K562 (cell line): Measurements from ENCODE around the gene ZFYVE28. TPM values are rescaled to one million over a fixed set of nuclear protein-coding genes. Genes with fewer than 3 reads are reported as not detected.

Source experiments
- ATAC-seq: fragments of 200-7000 bp; cut with Tn5 transposase; 3 replicates; pipeline ENCODE4 v1.9.1; 2020; ENCODE audit warnings: moderate library complexity
- BruUV-seq: library from RNA; stranded (reverse); fragments of 400-500 nt; replicated peaks from 2 replicates; lab custom pipeline; 2021; lab: Mats Ljungman, UMichigan
- CTCF ChIA-PET: fragments of 300-600 bp; formaldehyde crosslinking; extraction: SDS; loops from one replicate; lab custom pipeline; 2021; ENCODE audit warnings: low intra/inter-chr PET ratio; lab: Yijun Ruan, JAX
- POLR2A ChIA-PET: fragments of 300-600, 350-650 bp; sonication (Branson Sonifier 250); formaldehyde crosslinking; extraction: SDS; loops from one replicate; lab custom pipeline; 2021; ENCODE audit warnings: antibody characterized with exemption, inconsistent platforms; lab: Yijun Ruan, JAX
- DNase-seq, 4 experiments: peaks; one replicate each; pipeline versions ENCODE4 v3.0.0 to v3.0.0-alpha.2; 2011 to 2018; ENCODE audit warnings: low spot score in 3 of 4, mixed read lengths in 3 of 4; ENCODE audit errors: extremely low read depth in 1 of 4
- FAIRE-seq: peaks from 2 replicates; lab custom pipeline; 2011; peaks lifted over from hg19 to GRCh38; lab: Jason Lieb, UNC
- H2AFZ ChIP-seq: 2 replicates; pipeline ENCODE4 v1.6.0; 2011; ENCODE audit warnings: low read depth, low read length, control low read depth, inconsistent platforms
- H3K27ac ChIP-seq: fragments of 200-600 bp; 3 replicates; pipeline ENCODE4 v1.8.0; 2011; ENCODE audit warnings: low read depth, mild to moderate bottlenecking, control low read depth, inconsistent platforms, low read length, moderate library complexity, mixed read lengths; ENCODE audit errors: extremely low read depth
- H3K27me3 ChIP-seq, 2 experiments: fragments of 300-600 bp in 1 of 2; 2 replicates in 1 of 2; 3 replicates in 1 of 2; pipeline versions ENCODE4 v1.6.0 to v1.8.0; 2011; ENCODE audit warnings: inconsistent platforms in 2 of 2, low read length in 2 of 2, mild to moderate bottlenecking in 1 of 2, mixed read lengths in 1 of 2, moderate library complexity in 1 of 2; ENCODE audit not compliant: control insufficient read depth in 2 of 2, insufficient read depth in 2 of 2
- H3K36me3 ChIP-seq: fragments of 300-600 bp; 3 replicates; pipeline ENCODE4 v1.8.0; 2011; ENCODE audit warnings: mild to moderate bottlenecking, low read length, inconsistent platforms; ENCODE audit not compliant: control insufficient read depth, insufficient read depth
- H3K4me1 ChIP-seq, 2 experiments: fragments of 200-600 bp in 1 of 2; replicated peaks in 1 of 2; 2 replicates in 1 of 2; 3 replicates in 1 of 2; pipeline versions ENCODE4 v1.5.1 to v1.8.0; 2011; ENCODE audit warnings: inconsistent platforms in 2 of 2, low read length in 2 of 2, mild to moderate bottlenecking in 1 of 2, mixed read lengths in 1 of 2, moderate library complexity in 1 of 2; ENCODE audit not compliant: control insufficient read depth in 2 of 2, insufficient read depth in 2 of 2
- H3K4me2 ChIP-seq: 2 replicates; pipeline ENCODE4 v1.6.1; 2011; ENCODE audit warnings: low read length, control low read depth, inconsistent platforms, mixed read lengths; ENCODE audit not compliant: insufficient read depth
- H3K4me3 ChIP-seq: fragments of 200-600 bp; sonication (generic), shearing (Covaris generic); 2 replicates; pipeline ENCODE4 v1.5.1; 2016; ENCODE audit warnings: control low read depth, inconsistent platforms
- H3K79me2 ChIP-seq: fragments of 200-600 bp; 3 replicates; pipeline ENCODE4 v1.8.0; 2011; ENCODE audit warnings: low read length, inconsistent platforms; ENCODE audit not compliant: control insufficient read depth, insufficient read depth
- H3K9ac ChIP-seq, 2 experiments: 2 replicates each; pipeline versions ENCODE4 v1.6.0 to v1.6.1; 2011; ENCODE audit warnings: low read depth in 2 of 2, low read length in 2 of 2, control low read depth in 1 of 2, inconsistent platforms in 1 of 2, mild to moderate bottlenecking in 1 of 2, mixed read lengths in 1 of 2; ENCODE audit not compliant: insufficient read depth in 1 of 2
- H3K9me1 ChIP-seq: one replicate; pipeline ENCODE4 v1.6.0; 2011; ENCODE audit warnings: inconsistent platforms, mild to moderate bottlenecking, low read length, moderate library complexity; ENCODE audit not compliant: control insufficient read depth, insufficient read depth
- H3K9me3 ChIP-seq: replicated peaks from 2 replicates; pipeline ENCODE4 v1.5.1; 2011; ENCODE audit warnings: low read depth, low read length, inconsistent platforms; ENCODE audit not compliant: control insufficient read depth, insufficient read depth
- H4K20me1 ChIP-seq: replicated peaks from 2 replicates; pipeline ENCODE4 v1.6.1; 2011; ENCODE audit warnings: low read length, inconsistent platforms, mixed read lengths; ENCODE audit not compliant: control insufficient read depth, insufficient read depth
- ARID2 ChIP-seq: fragments of 450-650 bp; IDR thresholded peaks from 2 replicates; pipeline ENCODE4 v1.6.1; 2017; ENCODE audit warnings: antibody characterized with exemption, mild to moderate bottlenecking
- MCM7 ChIP-seq, 2 experiments: fragments of 450-650 bp; IDR thresholded peaks; 2 replicates each; pipeline ENCODE4 v1.6.1; 2016 to 2018
- THRAP3 ChIP-seq: fragments of 450-650 bp; IDR thresholded peaks from 2 replicates; pipeline ENCODE4 v1.6.1; 2016; ENCODE audit warnings: mild to moderate bottlenecking, inconsistent platforms, borderline replicate concordance
- ZNF644 ChIP-seq: fragments of 200-800 bp; sonication (Bioruptor generic); IDR thresholded peaks from 2 replicates; pipeline ENCODE4 v1.6.1; 2016; ENCODE audit warnings: low read depth, missing genetic modification characterization, missing compliant biosample characterization
- WGBS: fragments of 100-300 bp; shearing (Covaris generic); methylation state at CpG from one replicate; pipeline ENCODE4 v1.1.6; 2016; ENCODE audit warnings: low coverage, mixed read lengths; ENCODE audit not compliant: insufficient coverage; ENCODE audit errors: missing lambda C conversion rate; 5-methylcytosine and 5-hydroxymethylcytosine counted together
- in situ Hi-C: fragments of 300-500 bp; cut with MboI; formaldehyde crosslinking; loops from 4 replicates; pipeline ENCODE4 v1.15.0; 2018; ENCODE audit warnings: inconsistent platforms, mixed read lengths
- intact Hi-C: fragments of 100-400 bp; cut with micrococcal nuclease; formaldehyde crosslinking; loops from 2 replicates; pipeline ENCODE4 v1.14.2; 2022
- polyA plus RNA-seq, 8 experiments: library from polyadenylated mRNA; depleted of rRNA in 4 of 8; stranded (reverse) in 5 of 8; unstranded in 3 of 8; fragments of >200 nt; fragmentation: Nextera tagmentation in 2 of 8; fragmentation: Illumina TruSeq in 1 of 8; extraction: Ambion mirVana in 2 of 8; extraction: Trizol in 1 of 8; gene quantifications; 2 replicates each; pipeline versions ENCODE4 v1.2.1 to v1.2.3, GENCODE V29; 2011 to 2014; ENCODE audit warnings: inconsistent platforms in 1 of 8, missing spikeins in 1 of 8
- total RNA-seq, 7 experiments: library from RNA; depleted of rRNA in 6 of 7; stranded (reverse); fragments of >200 nt in 6 of 7; fragmentation: Illumina TruSeq in 2 of 7; extraction: Trizol in 2 of 7; gene quantifications; 2 replicates each; pipeline versions ENCODE4 v1.2.1 to v1.2.3, GENCODE V29; 2011 to 2021; ENCODE audit warnings: low replicate concordance in 1 of 7
- TF ChIP-seq, protein P1 (sequence below): sonication (generic); formaldehyde crosslinking; IDR thresholded peaks from 2 replicates; pipeline ENCODE4 v1.9.0; 2022; ENCODE audit warnings: mild to moderate bottlenecking, missing genetic modification reagents

ZFYVE28 gene
- total and polyA plus RNA-seq, 9 of the 15 experiments (the other 6 are each of a cell fraction or from before 2014, with no cell fraction given) = 1.3 to 24.8 (median 8.9) TPM

DNA sequence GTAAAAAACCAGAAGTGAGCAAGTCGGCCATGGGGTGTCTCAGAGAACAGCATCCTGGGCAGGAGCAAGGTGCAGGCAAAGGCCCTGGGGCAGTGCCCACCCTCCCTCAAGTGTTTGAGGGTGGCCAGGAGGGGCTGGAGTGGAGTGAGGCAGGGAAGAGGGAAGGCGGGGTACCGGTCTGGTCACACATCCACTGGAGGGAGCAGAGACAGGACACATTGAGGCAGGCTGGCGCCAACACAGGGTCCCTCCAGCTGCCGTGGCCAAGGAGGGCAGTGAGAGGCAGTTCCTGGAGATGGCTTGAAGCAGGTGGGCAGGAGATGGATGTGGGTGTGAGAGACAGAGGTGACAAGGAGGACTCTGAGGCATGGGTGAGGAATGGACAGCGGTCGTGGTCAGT is 30.1 kb upstream of the ZFYVE28 start:
- intact Hi-C loops (no loop called here), in situ Hi-C loops (loop anchor here (10.0 kb wide), 1 partner anchor 224 kb away; no protein-coding TSS in a partner anchor)
- POLR2A ChIA-PET = interaction anchor here (0.9 kb wide), 1 partner anchor 18 kb away, joined by 3 read pairs; no protein-coding TSS in a partner anchor
- Histone ChIP-seq H3K4me2 (no peak overlapping the region), H3K36me3 (no peaks in the 10 kb centered on the region), H3K27ac (no peak overlapping the region), H3K4me3 (no peak overlapping the region), H3K79me2 (no peaks in the 10 kb centered on the region), H2AFZ (no peak overlapping the region), H3K27me3 (peaks cover 20 to 45% of the 10 kb centered on the region in 2 experiments; a peak in 4 of 5 replicates), H3K9me3 (no peaks in the 10 kb centered on the region), H3K9me1 (no peaks in the 10 kb centered on the region), H4K20me1 (peaks cover 8% of the 10 kb centered on the region; the same call in 1 of the 2 replicates), H3K4me1 (peaks cover 0 to 38% of the 10 kb centered on the region in 2 experiments; a peak in 2 of 5 replicates), H3K9ac (peak overlapping the region in 1 of 2 experiments; percentile 62; a peak in 2 of 4 replicates)
- no peak for DNase-seq
- no TSS peak for BruUV-seq
- no peak for ATAC-seq
- CTCF ChIA-PET = no interaction called here
- 2% methylated on average over 7 of the region's 7 CpGs for WGBS
- TF ChIP-seq ZNF644 (tag) = no peak
- TF ChIP-seq, protein P1, sequence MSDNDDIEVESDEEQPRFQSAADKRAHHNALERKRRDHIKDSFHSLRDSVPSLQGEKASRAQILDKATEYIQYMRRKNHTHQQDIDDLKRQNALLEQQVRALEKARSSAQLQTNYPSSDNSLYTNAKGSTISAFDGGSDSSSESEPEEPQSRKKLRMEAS (CRISPR knock-in tag) = 0 out of 2 replicates have a peak, but pooled peaks have one; percentile 17
- TF ChIP-seq ARID2 = no peak
- TF ChIP-seq THRAP3 = no peak
- TF ChIP-seq MCM7 (IDR thresholded peaks at IDR 0.05) = 0 out of 4 replicates have a peak, but pooled peaks of 1 of the 2 experiments have one; percentile 15
- FAIRE-seq = no peak
